ENCODE data around the gene MCMBP. TPM values are rescaled to one million over a fixed set of nuclear protein-coding genes. Genes with fewer than 3 reads are reported as not detected.
"Not testable (repeated sequence)": the region's sequence is repeated elsewhere in the genome, so short reads cannot be mapped to it uniquely, and the experiment has no call there.

Gene MCMBP
- 10 to 100 TPM; 40.1 to 41.0 TPM for total RNA-seq
- long read RNA-seq, full-length matches to known transcripts = 62 of 75 reads
- long read RNA-seq, partial matches to known transcripts = 5 of 75 reads
- long read RNA-seq, other reads (novel, unspliced or antisense) = 8 of 75 reads

GRCh38 chr10:119872610-119872859, at the start of gene MCMBP:
MCMBP (minus strand) TSS chr10:119872843; CDS start chr10:119872584, 259 bp downstream.
- ATAC-seq = no peak
- intact Hi-C loops (cut with DNase I, micrococcal nuclease) = no loop called here
- no peak for DNase-seq

- ATAC-seq (no peak), DNase-seq (no peak)
- intact Hi-C loops (cut with DNase I, micrococcal nuclease) = no loop called here
Observed at GRCh38 chr10:119919826-119920225, 47.2 kb upstream of the MCMBP start.

DNA sequence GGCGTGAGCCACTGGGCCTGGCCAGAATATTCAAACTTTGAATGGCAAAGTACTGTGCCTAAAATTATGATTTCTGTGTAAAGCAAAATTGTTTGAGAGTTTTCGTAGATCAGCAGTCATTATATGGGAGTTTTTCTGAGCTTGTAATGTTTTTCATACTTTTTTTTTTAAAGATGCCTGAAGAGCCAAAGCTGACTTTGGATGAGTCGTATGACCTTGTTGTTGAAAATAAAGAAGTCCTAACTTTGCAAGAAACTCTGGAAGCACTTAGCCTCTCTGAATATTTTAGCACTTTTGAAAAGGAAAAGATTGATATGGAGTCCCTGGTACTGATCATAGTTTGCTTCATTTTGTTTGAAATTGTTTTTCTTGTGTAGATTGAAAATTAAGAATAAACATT, 46.6 kb upstream of the MCMBP start:
- intact Hi-C loops (cut with DNase I, micrococcal nuclease) = no loop called here
- DNase-seq = no peak
- ATAC-seq = no peak

GRCh38 chr10:119917777-119918176, 45.1 kb upstream of the MCMBP start:
- DNase-seq (no peak), ATAC-seq (no peak)
- intact Hi-C loops (cut with DNase I, micrococcal nuclease) = no loop called here

GRCh38 chr10:119910689-119911088, 38.0 kb upstream of the MCMBP start:
- intact Hi-C loops (cut with DNase I, micrococcal nuclease) = no loop called here
- no peak for DNase-seq
- no peak for ATAC-seq

- intact Hi-C loops (cut with DNase I, micrococcal nuclease) = no loop called here
- no peak for ATAC-seq
- no peak for DNase-seq
Observed at GRCh38 chr10:119908166-119908565, 35.5 kb upstream of the MCMBP start.

- intact Hi-C loops (cut with DNase I, micrococcal nuclease); ATAC-seq; DNase-seq: not testable (repeated sequence)
Observed at GRCh38 chr10:119907695-119908094, 35.1 kb upstream of the MCMBP start.

DNA sequence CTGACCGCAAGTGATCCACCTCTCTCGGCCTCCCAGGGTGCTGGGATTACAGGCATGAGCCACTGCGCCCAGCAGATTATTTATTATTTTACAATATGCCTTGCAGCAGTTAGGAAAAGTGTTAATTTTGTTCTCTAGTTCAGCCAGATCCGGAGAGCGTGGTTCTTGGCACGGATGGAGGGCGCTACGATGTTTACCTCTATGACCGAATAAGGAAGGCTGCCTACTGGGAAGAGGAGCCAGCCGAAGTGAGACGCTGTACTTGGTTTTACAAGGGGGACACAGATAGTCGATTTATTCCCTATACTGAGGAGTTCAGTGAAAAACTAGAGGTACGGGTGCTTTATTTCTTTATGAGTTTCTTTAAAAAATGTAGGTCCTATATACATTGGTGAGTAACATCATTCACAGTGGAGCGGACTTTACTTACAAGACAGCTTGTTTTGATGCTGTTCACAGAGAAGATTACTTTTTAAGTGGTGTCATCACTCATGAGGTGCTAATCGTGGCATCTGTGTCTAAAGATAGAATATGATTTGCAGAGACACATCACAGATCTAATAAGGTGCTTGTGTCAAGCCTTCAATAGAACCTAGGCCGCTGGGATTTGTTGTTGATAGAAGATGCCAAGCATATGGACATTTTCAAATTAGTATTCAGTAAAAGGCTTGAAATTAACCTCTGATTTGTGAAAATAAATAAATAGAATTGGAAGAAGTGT, 31.5 kb upstream of the MCMBP start:
- intact Hi-C loops (cut with DNase I, micrococcal nuclease) = no loop called here
- DNase-seq (peak in 1 of 2 donors; percentile 34), ATAC-seq (no peak)

- intact Hi-C loops (cut with DNase I, micrococcal nuclease) = no loop called here
- DNase-seq (no peak), ATAC-seq (no peak)
Observed at GRCh38 chr10:119898577-119898976, 25.9 kb upstream of the MCMBP start.

DNA sequence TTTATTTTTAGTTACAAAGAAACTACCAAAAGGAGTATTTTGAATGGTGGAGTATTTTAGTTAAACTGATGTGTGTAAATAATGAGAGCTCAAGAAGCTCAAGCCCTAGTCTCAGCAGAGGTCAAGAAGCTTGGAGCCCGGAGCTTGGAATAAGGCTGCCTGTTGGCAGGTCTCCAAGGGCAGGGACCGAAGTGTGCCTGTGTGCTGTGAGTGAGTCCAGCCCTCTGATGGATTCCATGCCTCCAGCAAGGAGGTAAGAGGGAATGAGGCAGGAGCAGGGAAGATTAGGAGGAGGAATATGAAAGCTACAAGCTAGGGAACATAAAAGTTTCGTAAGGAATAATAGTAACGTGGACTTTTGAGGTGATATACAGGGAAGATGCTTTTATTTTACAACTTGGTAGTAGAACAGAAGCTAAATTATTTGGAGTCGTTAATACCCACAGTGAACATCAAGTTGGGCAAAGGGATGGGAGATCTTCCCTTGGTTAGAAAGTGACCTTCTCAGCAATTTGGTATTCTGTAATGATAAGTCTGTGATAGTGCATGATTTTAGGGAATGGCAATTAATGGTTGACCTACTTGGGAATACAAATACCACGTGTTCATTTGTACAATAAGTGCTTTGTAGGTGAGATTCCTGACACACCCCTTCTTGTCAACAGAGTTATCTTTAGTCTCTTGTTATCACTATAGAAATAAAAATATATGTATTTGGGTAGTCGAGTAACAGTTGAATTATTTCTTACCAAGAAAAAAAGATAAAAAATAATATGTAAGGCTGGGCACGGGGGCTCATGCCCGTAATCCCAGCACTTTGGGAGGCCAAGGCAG, 24.5 kb upstream of the MCMBP start:
- DNase-seq = peak; percentile 78 to 80
- intact Hi-C loops (cut with DNase I, micrococcal nuclease) = no loop called here
- peak; percentile 56 for ATAC-seq

DNA sequence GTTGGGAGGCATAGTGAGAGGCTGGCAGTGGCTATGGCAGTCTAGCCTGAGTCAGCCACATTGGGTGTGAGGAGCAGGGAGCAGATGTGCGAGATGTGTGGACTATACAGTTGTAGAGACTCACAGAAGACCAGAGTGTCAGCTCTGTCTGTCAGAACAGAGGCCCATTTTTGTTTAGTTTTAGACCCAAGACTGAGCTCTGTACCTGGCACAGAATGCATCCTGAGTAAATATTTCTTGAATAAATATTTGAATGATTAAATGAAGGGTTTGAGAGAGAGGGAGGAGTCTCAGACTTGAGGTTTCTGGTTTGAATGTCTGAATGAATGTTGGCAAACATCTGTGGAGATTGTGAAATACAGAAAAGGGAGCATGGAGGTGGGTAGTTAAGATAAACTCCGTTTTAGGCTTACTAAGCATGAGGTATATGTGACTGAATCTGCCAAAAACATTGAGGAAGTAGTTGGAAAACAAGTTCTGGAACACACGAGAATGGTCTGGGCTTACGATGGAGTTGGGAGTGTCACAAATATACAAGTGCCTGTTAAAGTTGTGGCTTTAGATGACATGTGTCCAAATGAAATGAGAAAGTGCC, 23.5 kb upstream of the MCMBP start:
- ATAC-seq = no peak
- intact Hi-C loops (cut with DNase I, micrococcal nuclease) = no loop called here

GRCh38 chr10:119893845-119894427, 21.3 kb upstream of the MCMBP start:
- DNase-seq = no peak
- no peak for ATAC-seq
- intact Hi-C loops (cut with DNase I, micrococcal nuclease) = no loop called here

More for the DNA sequence above, 23.5 kb upstream of the MCMBP start:
- DNase-seq = no peak

GRCh38 chr10:119893074-119893473, 20.4 kb upstream of the MCMBP start:
- ATAC-seq = peak; percentile 13
- intact Hi-C loops (cut with DNase I, micrococcal nuclease) = no loop called here
- no peak for DNase-seq

DNA sequence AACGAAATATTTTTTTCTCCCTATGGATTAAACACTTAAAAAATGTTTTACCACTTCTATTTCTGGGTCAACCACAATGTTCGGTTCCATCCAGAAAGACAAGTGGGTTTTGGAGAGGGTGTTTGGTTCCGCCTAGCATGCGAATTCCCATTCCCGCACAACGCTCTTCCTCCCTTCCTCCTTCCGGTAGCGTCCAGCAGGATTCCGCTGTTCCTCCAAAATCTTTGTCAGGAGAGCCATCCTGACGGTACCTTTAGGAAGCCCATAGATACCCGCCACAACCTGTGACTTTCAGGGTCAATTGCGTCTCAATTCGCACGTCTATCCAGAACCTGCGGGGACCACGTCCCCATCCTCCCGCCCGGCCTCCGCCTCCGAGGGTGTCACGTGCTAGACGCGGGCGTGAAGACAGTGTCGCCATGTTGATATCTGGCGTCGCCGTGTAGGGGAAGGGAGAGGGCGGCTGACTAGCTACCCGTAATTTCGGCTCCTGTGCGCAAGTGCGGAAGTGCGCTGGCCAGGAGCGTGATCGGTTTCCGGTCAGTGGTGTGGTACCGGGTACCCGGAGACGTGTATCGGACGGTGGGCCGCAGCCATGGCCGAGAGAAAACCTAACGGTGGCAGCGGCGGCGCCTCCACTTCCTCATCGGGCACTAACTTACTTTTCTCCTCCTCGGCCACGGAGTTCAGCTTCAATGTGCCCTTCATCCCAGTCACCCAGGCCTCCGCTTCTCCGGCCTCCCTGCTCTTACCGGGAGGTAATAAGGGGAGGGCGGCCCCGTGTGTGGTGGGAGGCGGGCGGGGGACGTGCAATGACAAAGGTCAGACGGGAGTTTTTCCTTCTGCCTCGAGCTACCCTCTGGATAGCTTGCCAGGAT, 19.8 kb upstream of the MCMBP start, which contains the start of gene SEC23IP:
Gene SEC23IP (plus strand): TSS at position 543 of the 878 bp plus-strand sequence. CDS start 53 bp downstream, at position 596.
- ATAC-seq = peak; percentile 97
- DNase-seq = peak; percentile 96 to 97
- intact Hi-C loops (cut with DNase I, micrococcal nuclease) = no loop called here

DNA sequence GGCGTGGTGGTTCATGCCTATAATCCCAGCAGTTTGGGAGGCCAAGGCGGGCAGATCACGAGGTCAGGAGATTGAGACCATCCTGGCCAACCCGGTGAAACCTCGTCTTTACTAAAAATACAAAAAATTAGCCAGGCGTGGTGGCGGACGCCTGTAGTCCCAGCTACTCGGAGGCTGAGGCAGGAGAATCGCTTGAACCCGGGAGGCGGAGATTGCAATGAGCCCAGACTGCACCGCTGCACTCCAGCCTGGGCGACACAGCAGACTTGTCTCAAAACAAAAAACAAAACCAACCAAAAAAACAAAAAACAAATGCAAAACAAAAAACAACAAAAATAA, 19.2 kb upstream of the MCMBP start:
- ATAC-seq; intact Hi-C loops (cut with DNase I, micrococcal nuclease); DNase-seq: not testable (repeated sequence)

DNA sequence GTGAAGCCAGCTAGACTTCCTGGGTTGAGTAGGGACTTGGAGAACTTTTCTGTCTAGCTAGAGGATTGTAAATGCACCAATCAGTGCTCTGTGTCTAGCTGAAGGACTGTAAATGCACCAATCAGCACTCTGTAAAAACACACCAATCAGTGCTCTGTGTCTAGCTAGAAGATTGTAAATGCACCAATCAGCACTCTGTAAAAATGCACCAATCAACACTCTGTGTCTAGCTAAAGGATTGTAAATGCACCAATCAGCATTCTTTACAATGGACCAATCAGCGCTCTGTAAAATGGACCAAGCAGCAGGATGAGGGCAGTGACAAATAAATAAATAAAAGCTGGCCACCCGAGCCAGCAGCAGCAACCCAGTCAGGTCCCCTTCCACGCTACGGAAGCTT, 17.7 kb upstream of the MCMBP start:
- intact Hi-C loops (cut with DNase I, micrococcal nuclease); ATAC-seq; DNase-seq: not testable (repeated sequence)

- intact Hi-C loops (cut with DNase I, micrococcal nuclease); DNase-seq; ATAC-seq: not testable (repeated sequence)
Observed at GRCh38 chr10:119889201-119889600, 16.6 kb upstream of the MCMBP start.

DNA sequence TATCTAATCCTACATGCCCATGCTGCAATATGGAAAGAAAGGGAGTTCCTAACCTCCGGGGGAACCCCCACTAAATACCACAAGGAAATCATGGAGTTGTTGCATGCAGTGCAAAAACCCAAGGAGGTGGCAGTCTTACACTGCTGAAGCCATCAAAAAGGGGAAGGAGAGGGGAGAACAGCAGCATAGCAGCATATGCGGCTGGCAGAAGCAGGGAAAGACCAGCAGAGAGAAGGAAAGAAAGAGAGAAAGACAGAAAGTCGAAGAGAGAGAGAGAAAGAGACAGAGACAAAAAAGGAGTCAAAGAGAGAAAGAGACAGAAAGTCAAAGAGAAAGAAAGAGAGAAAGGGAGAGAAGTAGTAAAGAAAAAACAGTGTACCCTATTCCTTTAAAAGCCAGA, 16.1 kb upstream of the MCMBP start:
- ATAC-seq; intact Hi-C loops (cut with DNase I, micrococcal nuclease); DNase-seq: not testable (repeated sequence)
